Fibroblast of skin of right quadriceps (primary cell): ENCODE data around the gene AHDC1.
"Not testable (repeated sequence)": the region's sequence is repeated elsewhere in the genome, so short reads cannot be mapped to it uniquely, and the experiment has no call there.

Source experiments
- DNase-seq: peaks from one replicate; pipeline ENCODE4 v3.0.0-alpha.2; 2013

The AHDC1 gene

GRCh38 chr1:27632387-27633297, 28.7 kb upstream of the AHDC1 start:
- DNase-seq = no peak

GRCh38 chr1:27630859-27631491, 27.0 kb upstream of the AHDC1 start:
- no peak for DNase-seq

DNA sequence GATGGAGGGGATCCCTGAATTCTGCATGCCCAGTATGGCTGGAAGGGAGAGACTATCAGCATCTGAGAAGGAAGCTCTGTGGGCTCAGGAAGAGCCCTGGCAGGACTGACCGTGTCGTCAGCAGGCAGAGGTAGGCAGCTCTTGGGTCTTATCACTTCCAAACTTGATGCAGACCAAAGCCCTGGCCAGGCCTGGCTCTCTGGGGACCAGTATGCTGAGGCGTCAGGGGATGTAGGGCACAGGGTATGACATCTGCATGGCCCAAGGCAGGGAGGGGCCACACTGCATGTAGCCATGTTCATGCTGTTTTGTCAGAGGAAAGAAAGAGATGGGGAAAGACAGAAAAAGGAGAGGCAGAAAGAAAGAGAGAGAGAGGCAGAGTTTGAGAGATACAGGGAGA, 24.8 kb upstream of the AHDC1 start:
- DNase-seq = no peak

- DNase-seq = not testable (repeated sequence)
Observed at GRCh38 chr1:27627733-27628132, 23.8 kb upstream of the AHDC1 start.

- DNase-seq = no peak
Observed at GRCh38 chr1:27627061-27627460, 23.1 kb upstream of the AHDC1 start.

DNA sequence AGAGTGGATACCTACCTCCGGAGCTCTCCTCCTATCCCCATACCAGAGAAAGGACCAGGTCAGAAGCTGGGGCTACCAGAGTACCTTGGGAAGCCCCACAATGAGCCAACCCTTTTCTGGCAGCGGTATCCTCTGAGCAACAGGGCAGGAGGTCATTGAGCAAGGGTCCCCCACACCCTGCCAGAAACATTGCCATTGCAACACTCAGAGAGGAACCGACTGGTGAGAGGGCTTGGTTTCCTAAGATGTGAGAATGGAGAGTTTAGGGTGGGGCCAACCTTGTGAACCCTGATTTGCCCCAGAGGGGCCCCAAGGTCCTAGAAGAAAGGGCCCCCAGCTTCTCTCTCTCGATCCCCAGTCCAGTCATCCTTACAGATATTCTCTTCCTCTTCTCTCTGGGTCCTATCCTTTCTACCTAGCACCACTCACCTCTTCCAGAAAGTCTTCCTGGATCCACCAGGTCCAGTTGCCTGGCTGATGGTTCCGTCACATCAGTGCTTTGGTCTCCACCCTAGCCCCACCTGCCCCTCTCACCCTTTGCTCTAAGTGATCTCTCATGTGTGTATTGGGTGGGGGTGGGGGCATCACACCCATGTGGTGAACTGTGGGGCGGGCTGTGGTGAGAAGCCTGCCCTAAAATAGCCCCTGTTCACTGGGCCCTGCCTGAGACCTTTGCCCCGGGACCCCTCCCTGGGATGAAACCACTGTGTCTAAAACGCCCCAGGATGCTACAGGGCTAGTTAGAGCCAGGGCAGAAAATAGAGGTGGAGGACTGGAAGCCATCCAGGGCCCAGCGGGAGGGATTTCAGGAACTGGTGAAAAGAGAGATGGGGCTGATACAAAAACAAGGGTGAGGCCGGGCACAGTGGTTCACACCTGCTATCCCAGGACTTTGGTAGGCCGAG, 22.3 kb upstream of the AHDC1 start:
- DNase-seq = no peak

DNA sequence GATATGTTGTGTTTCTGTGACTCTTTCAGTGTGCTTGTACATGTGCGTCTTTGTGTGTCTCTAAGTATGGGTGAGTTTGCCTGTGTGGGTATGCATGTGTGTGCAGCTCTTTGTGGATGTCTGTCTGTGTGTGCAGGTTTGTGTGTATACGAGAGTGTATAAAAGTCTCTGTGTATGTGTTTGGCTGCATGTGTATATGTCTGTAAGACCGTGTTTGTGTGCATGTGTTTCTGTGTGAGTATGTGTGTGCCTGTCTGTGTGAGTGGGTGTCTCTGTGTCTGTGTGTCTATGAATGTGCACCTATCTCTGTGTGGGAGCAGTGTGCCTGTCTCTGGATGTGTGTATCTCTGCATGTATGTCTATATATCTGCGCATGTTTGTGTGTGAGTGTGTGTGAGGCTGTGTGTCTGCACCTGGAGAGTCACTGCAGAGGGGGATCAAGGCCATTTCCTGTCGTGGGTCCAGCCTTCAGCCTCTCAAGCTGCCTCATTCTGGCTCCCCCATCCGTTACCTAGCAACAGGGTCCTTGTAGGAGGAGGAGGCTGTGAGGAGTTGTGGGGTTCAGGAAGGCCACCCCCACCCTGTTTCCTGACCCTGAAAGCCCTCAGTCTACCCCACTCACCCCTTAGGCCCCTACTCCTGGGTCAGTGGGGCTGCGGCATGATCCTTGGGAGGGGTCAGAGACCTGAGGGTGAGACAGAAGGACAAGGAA, 20.7 kb upstream of the AHDC1 start:
- DNase-seq = no peak

DNA sequence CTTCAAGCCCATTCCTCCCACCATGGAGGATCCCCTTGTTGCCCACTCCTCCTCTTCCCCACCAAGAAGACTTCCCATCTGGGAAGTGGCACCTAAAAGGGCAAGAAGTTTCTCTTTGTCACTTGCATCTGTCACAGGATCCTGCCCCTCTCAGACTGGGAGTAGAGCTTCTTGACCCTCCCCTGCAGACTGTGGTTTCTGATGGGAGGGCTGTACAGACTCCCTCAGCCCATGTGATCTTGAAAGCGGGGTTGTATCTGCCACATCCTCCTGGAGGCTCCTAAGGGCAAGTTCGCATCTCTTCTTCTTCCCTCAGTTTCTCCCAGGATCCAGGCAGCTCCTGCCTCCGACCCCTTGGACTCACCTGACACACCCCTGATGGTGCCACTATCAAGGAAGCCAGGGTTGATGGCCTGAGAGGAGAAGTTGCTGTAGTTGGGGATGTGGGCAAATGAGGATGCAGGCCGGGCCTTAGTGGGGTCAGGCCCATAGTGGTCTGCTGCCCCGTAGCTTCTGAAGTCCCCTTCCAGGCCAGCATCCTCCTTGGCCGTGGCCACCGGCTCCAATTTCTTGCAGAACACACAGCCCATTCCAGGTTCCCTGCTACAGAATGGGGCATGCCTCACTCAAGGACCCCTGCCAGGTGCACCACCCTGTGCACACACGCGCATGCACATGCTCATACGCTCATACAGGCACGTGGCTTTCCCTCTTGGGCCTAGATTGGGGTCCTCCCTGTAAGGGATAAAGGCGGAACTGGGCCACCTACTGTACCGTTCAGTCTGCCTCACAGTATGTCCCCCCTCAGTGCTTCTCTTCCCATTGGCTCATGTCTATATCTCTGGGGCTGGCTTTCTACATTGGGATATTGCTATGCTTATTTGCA, 19.6 kb upstream of the AHDC1 start:
- no peak for DNase-seq

GRCh38 chr1:27622828-27623227, 18.9 kb upstream of the AHDC1 start:
- no peak for DNase-seq

- DNase-seq = no peak
Observed at GRCh38 chr1:27621051-27621920, 17.3 kb upstream of the AHDC1 start.

GRCh38 chr1:27619782-27620438, 16.0 kb upstream of the AHDC1 start:
- not testable (repeated sequence) for DNase-seq

- no peak for DNase-seq
Observed at GRCh38 chr1:27618341-27619082, 14.6 kb upstream of the AHDC1 start.

- DNase-seq = no peak
Observed at GRCh38 chr1:27617420-27617819, 13.5 kb upstream of the AHDC1 start.

- no peak for DNase-seq
Observed at GRCh38 chr1:27616441-27616840, 12.5 kb upstream of the AHDC1 start.

DNA sequence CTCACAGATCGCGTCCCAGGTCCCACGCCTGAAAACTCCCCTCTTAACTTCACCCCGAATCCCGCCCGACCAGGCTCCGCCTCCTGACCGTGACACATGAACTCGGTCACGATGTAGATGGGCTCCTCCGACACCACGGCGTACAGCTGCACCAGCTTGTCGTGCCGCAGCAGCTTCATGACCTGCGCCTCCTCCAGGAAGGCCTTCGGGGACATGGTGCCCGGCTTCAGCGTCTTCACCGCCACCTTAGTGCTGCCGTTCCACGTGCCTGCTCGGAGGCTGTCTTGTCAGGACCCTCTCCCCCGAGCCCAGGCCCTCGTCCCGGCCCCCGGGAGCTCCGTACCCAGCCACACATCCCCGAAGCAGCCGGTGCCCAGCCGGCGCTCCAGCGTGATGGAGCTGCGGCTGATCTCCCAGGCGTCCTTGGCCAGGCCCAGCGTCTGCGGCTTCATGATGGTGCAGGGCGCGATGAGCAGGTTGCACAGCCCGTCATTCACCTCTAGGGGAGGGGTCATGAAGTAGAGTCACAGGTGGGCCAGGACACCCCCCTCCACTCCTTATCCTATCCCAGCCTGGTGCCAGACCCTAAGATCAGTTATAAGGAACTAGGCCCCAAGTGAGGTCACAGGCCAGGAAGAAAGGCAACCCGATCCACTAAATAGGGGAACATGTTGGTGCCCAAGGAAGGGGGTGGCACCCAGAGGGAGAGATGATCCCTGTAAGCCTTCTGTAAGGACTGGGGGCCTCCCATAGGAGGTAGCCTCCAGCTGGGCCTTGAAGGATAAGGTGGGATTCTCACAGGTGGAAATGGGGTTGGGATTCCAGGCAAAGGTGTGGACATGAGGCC, 11.6 kb upstream of the AHDC1 start:
- no peak for DNase-seq

DNA sequence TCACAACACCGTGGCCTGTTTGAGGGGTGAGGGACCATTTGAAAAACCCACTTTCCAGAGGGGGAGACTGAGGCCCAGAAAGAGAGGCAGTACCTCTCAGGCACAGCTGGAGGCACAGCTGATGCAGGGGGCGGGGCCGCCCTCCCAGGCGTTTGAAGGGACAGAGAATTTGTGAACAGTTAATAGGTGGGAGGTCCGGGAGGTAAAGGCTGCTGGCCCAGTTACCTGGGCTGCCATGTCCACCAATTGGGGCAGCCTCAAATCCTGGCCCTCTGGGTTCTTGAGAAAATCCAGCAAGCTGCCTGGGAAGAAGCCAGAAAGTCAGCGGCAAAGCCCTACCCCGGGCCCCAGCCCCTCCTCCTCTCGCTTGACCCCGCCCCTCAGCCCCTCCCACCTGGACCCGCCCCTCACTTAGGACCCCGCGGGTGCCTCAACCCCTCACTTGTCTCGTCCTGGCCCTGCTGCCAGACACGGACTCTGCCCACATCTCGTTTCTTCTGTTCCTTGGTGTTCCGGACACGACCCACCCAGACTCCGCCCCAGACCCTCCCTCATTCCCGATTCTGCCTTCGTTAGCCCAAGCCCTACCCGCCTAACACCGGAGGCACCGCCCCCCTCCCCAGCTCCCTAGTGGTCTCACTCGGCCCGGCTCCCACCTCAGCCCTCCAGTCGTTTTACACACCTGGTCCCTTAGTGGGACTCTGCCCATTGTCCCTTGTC, 10.8 kb upstream of the AHDC1 start:
- no peak for DNase-seq

GRCh38 chr1:27614043-27614624, 10.2 kb upstream of the AHDC1 start:
- DNase-seq = no peak
